HG02885 (cell line): Measurements from ENCODE around the gene CYP4X1.
"Not testable (repeated sequence)": the region's sequence is repeated elsewhere in the genome, so short reads cannot be mapped to it uniquely, and the experiment has no call there.

ENCODE experiments used
- ATAC-seq: cut with Tn5 transposase; IDR thresholded peaks from one replicate; pipeline ENCODE4 v1.9.1; 2021; ENCODE audit warnings: mild to moderate bottlenecking; ENCODE audit not compliant: unreplicated experiment, poor library complexity

Gene CYP4X1

GRCh38 chr1:47023268-47024140 is at the start of gene CYP4X1:
Gene CYP4X1 (plus strand): TSS chr1:47023669. CDS start chr1:47023818, 149 bp downstream.
- ATAC-seq, result no peak

- ATAC-seq, result no peak
These were observed 40.2 kb upstream of the CYP4X1 start for GRCh38 chr1:46983166-46983829.

GRCh38 chr1:46983830-46984586 is 39.5 kb upstream of the CYP4X1 start:
- no peak for ATAC-seq

- ATAC-seq, result not testable (repeated sequence)
These were observed 32.9 kb upstream of the CYP4X1 start for GRCh38 chr1:46990541-46990940.

GRCh38 chr1:46991083-46991923 is 32.2 kb upstream of the CYP4X1 start:
- no peak for ATAC-seq

GRCh38 chr1:46996659-46997281 is 26.7 kb upstream of the CYP4X1 start:
- ATAC-seq, result no peak

- no peak for ATAC-seq
These were observed 21.3 kb upstream of the CYP4X1 start for GRCh38 chr1:47002211-47002610.

- no peak for ATAC-seq
These were observed 19.5 kb upstream of the CYP4X1 start for GRCh38 chr1:47003896-47004403.

GRCh38 chr1:47006437-47006836 is 17.0 kb upstream of the CYP4X1 start:
- ATAC-seq, result not testable (repeated sequence)

GRCh38 chr1:47013293-47013692 is 10.2 kb upstream of the CYP4X1 start:
- ATAC-seq, result no peak

- ATAC-seq, result no peak
These were observed 2.4 kb upstream of the CYP4X1 start for GRCh38 chr1:47021070-47021469.

GRCh38 chr1:47024141-47024801 is 802 bp downstream of the CYP4X1 start:
- ATAC-seq, result no peak

- no peak for ATAC-seq
These were observed 6.8 kb downstream of the CYP4X1 start for GRCh38 chr1:47030170-47030805.

- ATAC-seq, result no peak
These were observed 7.6 kb downstream of the CYP4X1 start for GRCh38 chr1:47031059-47031458.

- no peak for ATAC-seq
These were observed 8.1 kb downstream of the CYP4X1 start for GRCh38 chr1:47031585-47031984.

GRCh38 chr1:47036764-47037163 is 13.3 kb downstream of the CYP4X1 start:
- no peak for ATAC-seq

- ATAC-seq, result no peak
These were observed 35.9 kb downstream of the CYP4X1 start for GRCh38 chr1:47059376-47059775.

- ATAC-seq, result no peak
These were observed 43.7 kb downstream of the CYP4X1 start, which contains the start of gene CYP4Z1 for GRCh38 chr1:47067097-47067594. Gene CYP4Z1 (plus strand): TSS chr1:47067231. CDS start chr1:47067491, 260 bp downstream.
